Measurements from ENCODE around the gene MYO3A.

The MYO3A gene

GRCh38 chr10:26112532-26112931 lies 178.5 kb downstream of the MYO3A start:
- Histone ChIP-seq H3K4me1 (ENCODE audit: insufficient read depth, insufficient read length) (no peaks in the 10 kb centered on the region), H3K36me3 (ENCODE audit: insufficient read depth, insufficient read length, low read length) (no peaks in the 10 kb centered on the region), H3K9me3 (ENCODE audit: insufficient read depth, low read length) (no peaks in the 10 kb centered on the region), H3K4me3 (ENCODE audit: insufficient read length, low read depth) (no peak overlapping the region), H3K27me3 (ENCODE audit: insufficient read depth, insufficient read length) (no peaks in the 10 kb centered on the region), H3K9ac (ENCODE audit: insufficient read length, low read depth) (no peak overlapping the region)
- no peak for TF ChIP-seq ZNF274 (IDR thresholded peaks at IDR 0.05; ENCODE audit: low read depth, low read length)
- TF ChIP-seq YY1 (IDR thresholded peaks at IDR 0.05; ENCODE audit: insufficient read depth, insufficient read length) = no peak
- TF ChIP-seq SUZ12 (IDR thresholded peaks at IDR 0.05; ENCODE audit: extremely low read depth, insufficient read depth, insufficient read length) = no peak
- no peak for DNase-seq (ENCODE audit: low read depth, low spot score)

DNA sequence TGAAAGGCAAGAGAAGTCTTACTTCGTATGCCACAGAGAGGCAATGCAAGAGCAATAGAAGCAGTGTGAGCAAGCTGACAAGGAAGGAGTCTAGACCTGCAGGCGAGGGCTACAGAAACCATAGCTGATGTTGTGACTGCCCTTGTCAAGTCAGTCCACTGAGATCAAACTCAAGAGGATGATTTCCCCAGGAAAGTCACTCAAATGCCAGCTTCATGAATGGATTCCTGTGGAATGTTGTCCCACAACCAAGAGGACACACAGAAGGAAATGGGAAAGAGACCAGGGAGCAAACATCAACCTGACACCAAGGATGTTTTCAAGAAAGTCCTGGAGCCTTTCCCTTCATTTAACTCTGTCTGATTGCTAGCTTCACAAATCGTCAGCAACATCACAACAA lies 204.6 kb downstream of the MYO3A start:
- Histone ChIP-seq H3K36me3 (ENCODE audit: insufficient read depth, insufficient read length, low read length) (no peaks in the 10 kb centered on the region), H3K4me3 (ENCODE audit: insufficient read length, low read depth) (no peak overlapping the region), H3K27me3 (ENCODE audit: insufficient read depth, insufficient read length) (no peaks in the 10 kb centered on the region), H3K9me3 (ENCODE audit: insufficient read depth, low read length) (no peaks in the 10 kb centered on the region), H3K4me1 (ENCODE audit: insufficient read depth, insufficient read length) (no peaks in the 10 kb centered on the region), H3K9ac (ENCODE audit: insufficient read length, low read depth) (no peak overlapping the region)
- DNase-seq (ENCODE audit: low read depth, low spot score) = no peak
- TF ChIP-seq SUZ12 (IDR thresholded peaks at IDR 0.05; ENCODE audit: extremely low read depth, insufficient read depth, insufficient read length) = no peak
- no peak for TF ChIP-seq ZNF274 (IDR thresholded peaks at IDR 0.05; ENCODE audit: low read depth, low read length)
- no peak for TF ChIP-seq YY1 (IDR thresholded peaks at IDR 0.05; ENCODE audit: insufficient read depth, insufficient read length)

GRCh38 chr10:26156019-26156418 lies 222.0 kb downstream of the MYO3A start:
- no peaks in the 10 kb centered on the region for H3K36me3 ChIP-seq (ENCODE audit: insufficient read depth, insufficient read length, low read length)
- H3K27me3 ChIP-seq (ENCODE audit: insufficient read depth, insufficient read length) = no peaks in the 10 kb centered on the region
- no peak overlapping the region for H3K9ac ChIP-seq (ENCODE audit: insufficient read length, low read depth)
- DNase-seq (ENCODE audit: low read depth, low spot score) = no peak
- H3K4me1 ChIP-seq (ENCODE audit: insufficient read depth, insufficient read length) = no peaks in the 10 kb centered on the region
- no peaks in the 10 kb centered on the region; the same call in 1 of the 2 replicates for H3K9me3 ChIP-seq (ENCODE audit: insufficient read depth, low read length)
- TF ChIP-seq ZNF274 (IDR thresholded peaks at IDR 0.05; ENCODE audit: low read depth, low read length) (no peak), YY1 (IDR thresholded peaks at IDR 0.05; ENCODE audit: insufficient read depth, insufficient read length) (no peak), SUZ12 (IDR thresholded peaks at IDR 0.05; ENCODE audit: extremely low read depth, insufficient read depth, insufficient read length) (no peak)
- no peak overlapping the region for H3K4me3 ChIP-seq (ENCODE audit: insufficient read length, low read depth)

DNA sequence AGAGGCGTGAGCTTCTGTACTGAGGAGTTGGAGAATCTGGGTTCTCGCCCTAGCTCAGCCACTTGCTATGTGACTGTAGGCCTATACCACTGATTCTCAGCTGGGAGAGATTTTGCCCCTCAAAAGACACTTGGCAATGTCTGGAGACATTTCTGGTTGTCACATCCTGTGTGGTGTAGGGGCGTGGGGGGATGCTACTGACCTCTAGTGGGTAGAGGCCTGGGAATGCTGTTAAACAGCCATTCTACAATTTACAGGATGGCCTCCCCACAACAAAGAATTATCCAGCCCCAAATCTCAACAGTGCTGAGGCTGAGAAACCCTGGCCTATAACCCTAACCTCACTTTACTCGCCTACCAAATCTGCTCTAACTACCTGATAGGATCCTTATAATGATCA lies 223.7 kb downstream of the MYO3A start:
- no peak for DNase-seq (ENCODE audit: low read depth, low spot score)
- Histone ChIP-seq H3K4me3 (ENCODE audit: insufficient read length, low read depth) (no peak overlapping the region), H3K9me3 (ENCODE audit: insufficient read depth, low read length) (no peaks in the 10 kb centered on the region), H3K4me1 (ENCODE audit: insufficient read depth, insufficient read length) (no peaks in the 10 kb centered on the region), H3K27me3 (ENCODE audit: insufficient read depth, insufficient read length) (no peaks in the 10 kb centered on the region), H3K36me3 (ENCODE audit: insufficient read depth, insufficient read length, low read length) (no peaks in the 10 kb centered on the region), H3K9ac (ENCODE audit: insufficient read length, low read depth) (no peak overlapping the region)
- no peak for TF ChIP-seq YY1 (IDR thresholded peaks at IDR 0.05; ENCODE audit: insufficient read depth, insufficient read length)
- TF ChIP-seq ZNF274 (IDR thresholded peaks at IDR 0.05; ENCODE audit: low read depth, low read length) = no peak
- TF ChIP-seq SUZ12 (IDR thresholded peaks at IDR 0.05; ENCODE audit: extremely low read depth, insufficient read depth, insufficient read length) = no peak

GRCh38 chr10:26169466-26169865 lies 235.4 kb downstream of the MYO3A start:
- no peak overlapping the region for H3K9ac ChIP-seq (ENCODE audit: insufficient read length, low read depth)
- no peaks in the 10 kb centered on the region for H3K27me3 ChIP-seq (ENCODE audit: insufficient read depth, insufficient read length)
- H3K9me3 ChIP-seq (ENCODE audit: insufficient read depth, low read length) = no peaks in the 10 kb centered on the region
- peak; percentile 36 for DNase-seq (ENCODE audit: low read depth, low spot score)
- H3K36me3 ChIP-seq (ENCODE audit: insufficient read depth, insufficient read length, low read length) = no peaks in the 10 kb centered on the region
- peaks cover 2% of the 10 kb centered on the region for H3K4me1 ChIP-seq (ENCODE audit: insufficient read depth, insufficient read length)
- no peak overlapping the region for H3K4me3 ChIP-seq (ENCODE audit: insufficient read length, low read depth)
- no peak for TF ChIP-seq ZNF274 (IDR thresholded peaks at IDR 0.05; ENCODE audit: low read depth, low read length)

GRCh38 chr10:26172131-26172530 lies 238.1 kb downstream of the MYO3A start:
- no peak for DNase-seq (ENCODE audit: low read depth, low spot score)
- no peaks in the 10 kb centered on the region for H3K9me3 ChIP-seq (ENCODE audit: insufficient read depth, low read length)
- no peak overlapping the region for H3K9ac ChIP-seq (ENCODE audit: insufficient read length, low read depth)
- H3K4me1 ChIP-seq (ENCODE audit: insufficient read depth, insufficient read length) = peaks cover 2% of the 10 kb centered on the region
- TF ChIP-seq SUZ12 (IDR thresholded peaks at IDR 0.05; ENCODE audit: extremely low read depth, insufficient read depth, insufficient read length) = no peak
- no peak for TF ChIP-seq ZNF274 (IDR thresholded peaks at IDR 0.05; ENCODE audit: low read depth, low read length)
- no peak for TF ChIP-seq YY1 (IDR thresholded peaks at IDR 0.05; ENCODE audit: insufficient read depth, insufficient read length)
- no peaks in the 10 kb centered on the region for H3K36me3 ChIP-seq (ENCODE audit: insufficient read depth, insufficient read length, low read length)
- H3K4me3 ChIP-seq (ENCODE audit: insufficient read length, low read depth) = no peak overlapping the region
- H3K27me3 ChIP-seq (ENCODE audit: insufficient read depth, insufficient read length) = no peaks in the 10 kb centered on the region

DNA sequence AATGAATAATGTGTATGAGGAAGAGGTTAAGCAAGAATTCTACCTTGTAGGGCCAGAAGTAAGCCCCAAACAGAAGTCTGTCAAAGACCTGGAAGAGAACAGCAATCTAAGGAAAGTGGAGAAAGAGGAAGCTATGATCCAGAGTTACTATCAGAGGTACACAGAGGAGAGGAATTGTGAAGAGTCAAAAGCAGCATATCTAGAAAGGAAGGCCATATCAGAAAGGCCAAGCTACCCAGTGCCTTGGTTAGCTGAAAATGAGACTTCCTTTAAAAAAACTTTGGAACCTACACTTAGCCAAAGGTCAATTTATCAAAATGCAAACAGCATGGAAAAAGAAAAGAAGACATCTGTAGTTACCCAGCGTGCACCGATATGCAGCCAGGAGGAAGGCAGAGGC lies 239.8 kb downstream of the MYO3A start:
- Histone ChIP-seq H3K27me3 (ENCODE audit: insufficient read depth, insufficient read length) (no peaks in the 10 kb centered on the region), H3K4me1 (ENCODE audit: insufficient read depth, insufficient read length) (peaks cover 2% of the 10 kb centered on the region), H3K9me3 (ENCODE audit: insufficient read depth, low read length) (no peaks in the 10 kb centered on the region), H3K36me3 (ENCODE audit: insufficient read depth, insufficient read length, low read length) (no peaks in the 10 kb centered on the region), H3K9ac (ENCODE audit: insufficient read length, low read depth) (no peak overlapping the region), H3K4me3 (ENCODE audit: insufficient read length, low read depth) (no peak overlapping the region)
- DNase-seq (ENCODE audit: low read depth, low spot score) = no peak
- no peak for TF ChIP-seq SUZ12 (IDR thresholded peaks at IDR 0.05; ENCODE audit: extremely low read depth, insufficient read depth, insufficient read length)
- no peak for TF ChIP-seq YY1 (IDR thresholded peaks at IDR 0.05; ENCODE audit: insufficient read depth, insufficient read length)
- no peak for TF ChIP-seq ZNF274 (IDR thresholded peaks at IDR 0.05; ENCODE audit: low read depth, low read length)

DNA sequence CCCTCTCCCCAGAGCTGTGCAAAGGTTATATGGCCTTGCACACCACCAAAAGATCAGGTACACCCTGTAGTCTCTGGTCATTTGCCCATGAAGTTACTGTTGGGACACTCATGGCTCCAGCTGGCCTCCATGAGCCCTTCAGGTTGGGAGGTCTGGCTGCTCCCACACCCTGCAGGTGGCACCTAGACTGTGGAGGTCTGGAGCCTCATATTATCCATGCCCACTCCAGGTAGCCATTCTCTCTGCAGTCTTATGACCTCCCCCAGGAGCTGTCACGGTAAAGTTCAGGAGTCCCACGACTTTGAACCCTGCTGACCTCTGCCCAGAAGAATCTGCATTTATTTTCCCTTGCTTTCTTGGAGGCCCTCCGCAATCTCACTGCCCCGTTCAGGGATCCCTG lies 243.3 kb downstream of the MYO3A start:
- no peak for DNase-seq (ENCODE audit: low read depth, low spot score)
- Histone ChIP-seq H3K9me3 (ENCODE audit: insufficient read depth, low read length) (no peaks in the 10 kb centered on the region), H3K27me3 (ENCODE audit: insufficient read depth, insufficient read length) (no peaks in the 10 kb centered on the region), H3K4me1 (ENCODE audit: insufficient read depth, insufficient read length) (peaks cover under 1% of the 10 kb centered on the region), H3K4me3 (ENCODE audit: insufficient read length, low read depth) (no peak overlapping the region), H3K36me3 (ENCODE audit: insufficient read depth, insufficient read length, low read length) (no peaks in the 10 kb centered on the region), H3K9ac (ENCODE audit: insufficient read length, low read depth) (no peak overlapping the region)
- TF ChIP-seq YY1 (IDR thresholded peaks at IDR 0.05; ENCODE audit: insufficient read depth, insufficient read length) (no peak), ZNF274 (IDR thresholded peaks at IDR 0.05; ENCODE audit: low read depth, low read length) (no peak), SUZ12 (IDR thresholded peaks at IDR 0.05; ENCODE audit: extremely low read depth, insufficient read depth, insufficient read length) (no peak)

All from NT2/D1 (cell line).